Inflammatory macrophage (primary cell): ENCODE results near the gene TCF7.
A peak's percentile ranks its signal among the peaks of the same experiment; 100 is the strongest.

ENCODE experiments used
- DNase-seq, 2 donors: peaks; one replicate each; pipeline ENCODE4 v3.0.0-alpha.2; 2020 to 2022

Gene TCF7

DNA sequence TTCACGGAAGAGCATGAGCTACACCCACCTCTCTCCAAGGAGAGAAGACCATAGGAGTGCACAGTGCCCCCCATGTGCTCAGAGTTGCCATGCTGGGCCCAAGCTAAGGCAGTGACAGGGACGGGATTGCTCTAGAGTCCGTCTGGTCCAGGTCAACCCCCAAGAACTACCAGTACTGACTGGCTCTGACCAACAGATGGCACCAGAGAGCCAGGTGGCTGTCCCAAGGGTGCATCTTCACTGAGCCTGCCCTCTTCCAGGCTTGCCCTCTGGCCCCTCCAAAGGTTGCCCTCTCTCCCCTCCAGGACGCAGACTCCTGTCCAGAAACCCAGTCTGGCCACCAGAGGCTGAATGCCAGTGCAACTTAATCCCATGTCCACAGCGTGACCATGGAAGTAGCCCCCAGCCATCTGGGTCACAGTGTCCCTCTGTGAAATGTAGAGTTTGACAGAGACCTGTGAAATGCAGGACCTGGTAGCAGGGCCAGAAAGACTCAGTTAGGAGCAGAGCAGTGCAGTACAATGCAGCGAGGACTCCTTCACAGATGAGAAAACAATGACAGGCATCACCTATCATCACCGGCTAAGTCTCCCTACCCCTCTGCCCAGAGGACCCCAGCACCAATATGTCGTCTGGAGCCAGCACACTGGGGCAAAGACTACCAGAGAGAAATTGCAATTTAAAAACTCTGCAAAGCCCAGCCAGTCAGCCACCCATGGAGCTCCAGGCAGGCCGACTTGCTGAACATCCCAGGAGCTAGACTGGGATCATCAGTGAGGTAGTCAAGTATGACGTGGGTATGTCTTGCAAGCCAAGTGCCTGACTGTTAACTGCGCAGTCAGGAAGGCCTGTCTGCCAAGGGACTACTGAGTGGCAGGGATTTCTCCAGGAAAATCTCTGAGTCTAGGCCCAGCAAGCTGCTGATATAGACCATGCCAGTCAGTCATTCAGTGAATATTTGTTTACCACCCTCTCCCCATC is 70.0 kb downstream of the TCF7 start:
- DNase-seq: peak; percentile 78 to 79

GRCh38 chr5:134188092-134188491 is 73.6 kb downstream of the TCF7 start:
- no peak for DNase-seq

- peak in 1 of 2 donors; percentile 43 for DNase-seq
Measured at GRCh38 chr5:134189031-134189430, 74.5 kb downstream of the TCF7 start.

DNA sequence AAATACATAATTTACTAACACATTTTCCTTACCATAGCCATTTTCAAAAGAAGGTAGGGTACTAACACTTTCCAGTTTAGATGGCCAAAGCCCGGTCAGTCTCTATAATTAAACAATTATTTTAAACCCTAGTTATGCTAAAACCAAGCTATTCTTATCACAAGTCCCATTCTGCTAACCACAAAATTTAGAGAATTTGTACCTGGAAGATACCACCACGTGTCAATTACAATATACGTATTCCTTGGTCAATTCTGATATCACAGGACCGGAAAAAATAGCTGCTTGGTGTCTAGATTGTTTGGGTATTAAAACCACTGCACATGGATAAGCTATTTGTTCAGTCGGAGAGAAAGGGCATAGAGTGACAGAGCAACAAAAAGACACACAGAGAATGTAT is 81.2 kb downstream of the TCF7 start:
- no peak for DNase-seq
